HCT116 (cell line): ENCODE data around the gene AUTS2. TPM values are rescaled to one million over a fixed set of nuclear protein-coding genes. Genes with fewer than 3 reads are reported as not detected.

Source experiments
- ATAC-seq: fragments of 200-7000 bp; cut with Tn5 transposase; 2 replicates; pipeline ENCODE4 v1.9.1; 2020; ENCODE audit warnings: mild to moderate bottlenecking, moderate library complexity
- BruUV-seq: library from RNA; stranded (reverse); fragments of 400-500 nt; replicated peaks from 2 replicates; lab custom pipeline; 2021; lab: Mats Ljungman, UMichigan
- CTCF ChIA-PET: fragments of 300-600 bp; sonication (Branson Sonifier 250); formaldehyde crosslinking; loops from one replicate; lab custom pipeline; 2021; ENCODE audit warnings: antibody characterized with exemption; lab: Charles Lee
- POLR2A ChIA-PET: fragments of 300-600, 350-600 bp; sonication (Branson Sonifier 250); formaldehyde crosslinking; loops from one replicate; lab custom pipeline; 2021; ENCODE audit warnings: antibody characterized with exemption; lab: Charles Lee
- RAD21 ChIA-PET, 2 experiments: fragments of 300-600 bp; sonication (Branson Sonifier 250); formaldehyde crosslinking; loops; one replicate each; lab custom pipeline; 2023; ENCODE audit warnings: low total read pairs in 2 of 2; ENCODE audit not compliant: uncharacterized antibody in 2 of 2, unreplicated experiment in 2 of 2, low non-redundant PET in 1 of 2; lab: Charles Lee
- DNase-seq: peaks from one replicate; pipeline ENCODE4 v3.0.0-alpha.2; 2010; ENCODE audit warnings: low read depth, low spot score
- H2AFZ ChIP-seq: fragments of 200-600 bp; shearing (Covaris generic), sonication (generic); 2 replicates; pipeline ENCODE4 v1.6.1; 2017; ENCODE audit warnings: low read depth, mixed run types, mixed read lengths, antibody characterized with exemption, low read length; ENCODE audit not compliant: poor library complexity, severe bottlenecking
- H3K27ac ChIP-seq: 2 replicates; pipeline ENCODE4 v1.5.1; 2012; ENCODE audit warnings: low read depth, low read length
- H3K27me3 ChIP-seq: fragments of 200-600 bp; sonication (generic); 2 replicates; pipeline ENCODE4 v1.6.1; 2016; ENCODE audit warnings: mixed run types, low read length, mixed read lengths; ENCODE audit not compliant: insufficient read depth
- H3K36me3 ChIP-seq, 2 experiments: fragments of 200-500 bp in 1 of 2; fragments of 200-600 bp in 1 of 2; sonication (Bioruptor generic) in 1 of 2; sonication (generic) in 1 of 2; 2 replicates each; pipeline versions ENCODE4 v1.5.1 to v1.6.1; 2014 to 2016; ENCODE audit warnings: low read length in 2 of 2, inconsistent platforms in 1 of 2, mixed read lengths in 1 of 2, mixed run types in 1 of 2; ENCODE audit not compliant: insufficient read depth in 2 of 2, control insufficient read depth in 1 of 2
- H3K4me1 ChIP-seq, 2 experiments: fragments of 200-600 bp in 1 of 2; sonication (generic) in 1 of 2; 2 replicates each; pipeline versions ENCODE4 v1.5.1 to v1.6.1; 2012 to 2017; ENCODE audit warnings: low read length in 2 of 2, inconsistent platforms in 1 of 2, mild to moderate bottlenecking in 1 of 2, mixed read lengths in 1 of 2, mixed run types in 1 of 2, moderate library complexity in 1 of 2; ENCODE audit not compliant: insufficient read depth in 2 of 2, control insufficient read depth in 1 of 2
- H3K4me2 ChIP-seq: fragments of 200-600 bp; sonication (generic); 2 replicates; pipeline ENCODE4 v1.6.1; 2017; ENCODE audit warnings: mixed run types, low read length, mixed read lengths
- H3K4me3 ChIP-seq, 2 experiments: fragments of 200-600 bp in 1 of 2; sonication (generic) in 1 of 2; replicated peaks in 1 of 2; 2 replicates each; pipeline ENCODE4 v1.5.1; 2011 to 2016; ENCODE audit warnings: low read length in 2 of 2, control low read depth in 1 of 2, low read depth in 1 of 2, mild to moderate bottlenecking in 1 of 2, mixed read lengths in 1 of 2, mixed run types in 1 of 2
- H3K79me2 ChIP-seq: fragments of 200-600 bp; sonication (generic); 2 replicates; pipeline ENCODE4 v1.6.1; 2017; ENCODE audit warnings: mild to moderate bottlenecking, mixed run types, low read length, moderate library complexity, mixed read lengths; ENCODE audit not compliant: insufficient read depth
- H3K9ac ChIP-seq: fragments of 200-600 bp; sonication (generic); 2 replicates; pipeline ENCODE4 v1.6.1; 2016; ENCODE audit warnings: low read length, mixed read lengths
- H3K9me2 ChIP-seq: fragments of 200-600 bp; sonication (generic), shearing (Covaris generic); 2 replicates; pipeline ENCODE4 v1.6.1; 2017; ENCODE audit warnings: mixed run types, mild to moderate bottlenecking, moderate library complexity; ENCODE audit not compliant: insufficient read depth
- H3K9me3 ChIP-seq, 2 experiments: fragments of 200-500 bp in 1 of 2; fragments of 200-600 bp in 1 of 2; sonication (Bioruptor generic) in 1 of 2; sonication (generic) in 1 of 2; 2 replicates each; pipeline ENCODE4 v1.6.1; 2014 to 2017; ENCODE audit warnings: low read length in 2 of 2, mixed read lengths in 2 of 2, inconsistent platforms in 1 of 2, low read depth in 1 of 2, mild to moderate bottlenecking in 1 of 2, mixed run types in 1 of 2, moderate library complexity in 1 of 2; ENCODE audit not compliant: control insufficient read depth in 1 of 2, insufficient read depth in 1 of 2
- H4K20me1 ChIP-seq: fragments of 200-600 bp; sonication (generic), shearing (Covaris generic); 2 replicates; pipeline ENCODE4 v1.6.1; 2017; ENCODE audit warnings: mixed run types, mild to moderate bottlenecking, moderate library complexity; ENCODE audit not compliant: insufficient read depth
- CEBPB ChIP-seq: IDR thresholded peaks from 2 replicates; pipeline ENCODE4 v1.6.1; 2012; ENCODE audit warnings: low read depth
- ELF1 ChIP-seq: IDR thresholded peaks from 2 replicates; pipeline ENCODE4 v1.6.1; 2012; ENCODE audit warnings: low read depth, borderline replicate concordance
- EZH2phosphoT487 ChIP-seq: fragments of 200-600 bp; IDR thresholded peaks from 2 replicates; pipeline ENCODE4 v1.6.1; 2018; ENCODE audit warnings: antibody characterized with exemption, borderline replicate concordance
- JUND ChIP-seq: IDR thresholded peaks from 2 replicates; pipeline ENCODE4 v1.6.1; 2012
- POLR2A ChIP-seq: IDR thresholded peaks from 2 replicates; pipeline ENCODE4 v1.7.0; 2011; ENCODE audit warnings: borderline replicate concordance; ENCODE audit not compliant: insufficient read depth, insufficient read length; ENCODE audit errors: extremely low read depth
- POLR2AphosphoS5 ChIP-seq: IDR thresholded peaks from 2 replicates; pipeline ENCODE4 v1.6.1; 2011; ENCODE audit warnings: mild to moderate bottlenecking, low read depth, low read length, moderate library complexity
- RAD21 ChIP-seq: IDR thresholded peaks from 2 replicates; pipeline ENCODE4 v1.6.1; 2012; ENCODE audit warnings: low read depth, mild to moderate bottlenecking
- SIN3A ChIP-seq: IDR thresholded peaks from 2 replicates; pipeline ENCODE4 v1.6.1; 2012; ENCODE audit warnings: low read depth
- SP1 ChIP-seq: IDR thresholded peaks from 2 replicates; pipeline ENCODE4 v1.6.1; 2012; ENCODE audit warnings: low read depth
- TCF7L2 ChIP-seq: IDR thresholded peaks from 2 replicates; pipeline ENCODE4 v1.7.0; 2011; ENCODE audit warnings: borderline replicate concordance, inconsistent platforms; ENCODE audit not compliant: insufficient read depth, insufficient read length; ENCODE audit errors: extremely low read depth
- ZFX ChIP-seq: fragments of 450-650 bp; IDR thresholded peaks from 2 replicates; pipeline ENCODE4 v1.6.1; 2017
- ZNF274 ChIP-seq: fragments of 200-500 bp; sonication (Bioruptor generic); IDR thresholded peaks from 2 replicates; pipeline ENCODE4 v1.6.1; 2014; ENCODE audit warnings: mild to moderate bottlenecking, low read depth, low read length, inconsistent platforms
- intact Hi-C: fragments of 100-400 bp; cut with micrococcal nuclease; formaldehyde crosslinking; loops from 2 replicates; pipeline ENCODE4 v1.10.0; 2022
- total RNA-seq: library from RNA; stranded (reverse); gene quantifications from one replicate; pipeline ENCODE4 v1.2.1, GENCODE V29; 2021; ENCODE audit not compliant: unreplicated experiment
- TF ChIP-seq, protein P1 (sequence below), 3 experiments: fragments of 200-600 bp in 1 of 3; sonication (generic) in 1 of 3; IDR thresholded peaks in 2 of 3; conservative IDR thresholded peaks in 1 of 3; 2 replicates each; pipeline ENCODE4 v1.5.1; 2012 to 2017; ENCODE audit warnings: low read depth in 2 of 3, low read length in 2 of 3, antibody characterized with exemption in 1 of 3, borderline replicate concordance in 1 of 3, control low read depth in 1 of 3, mild to moderate bottlenecking in 1 of 3, mixed read lengths in 1 of 3, mixed run types in 1 of 3, moderate library complexity in 1 of 3; ENCODE audit not compliant: insufficient read depth in 1 of 3

The AUTS2 gene
- total RNA-seq, 1 experiment from 2014 or later = 0.93 TPM

DNA sequence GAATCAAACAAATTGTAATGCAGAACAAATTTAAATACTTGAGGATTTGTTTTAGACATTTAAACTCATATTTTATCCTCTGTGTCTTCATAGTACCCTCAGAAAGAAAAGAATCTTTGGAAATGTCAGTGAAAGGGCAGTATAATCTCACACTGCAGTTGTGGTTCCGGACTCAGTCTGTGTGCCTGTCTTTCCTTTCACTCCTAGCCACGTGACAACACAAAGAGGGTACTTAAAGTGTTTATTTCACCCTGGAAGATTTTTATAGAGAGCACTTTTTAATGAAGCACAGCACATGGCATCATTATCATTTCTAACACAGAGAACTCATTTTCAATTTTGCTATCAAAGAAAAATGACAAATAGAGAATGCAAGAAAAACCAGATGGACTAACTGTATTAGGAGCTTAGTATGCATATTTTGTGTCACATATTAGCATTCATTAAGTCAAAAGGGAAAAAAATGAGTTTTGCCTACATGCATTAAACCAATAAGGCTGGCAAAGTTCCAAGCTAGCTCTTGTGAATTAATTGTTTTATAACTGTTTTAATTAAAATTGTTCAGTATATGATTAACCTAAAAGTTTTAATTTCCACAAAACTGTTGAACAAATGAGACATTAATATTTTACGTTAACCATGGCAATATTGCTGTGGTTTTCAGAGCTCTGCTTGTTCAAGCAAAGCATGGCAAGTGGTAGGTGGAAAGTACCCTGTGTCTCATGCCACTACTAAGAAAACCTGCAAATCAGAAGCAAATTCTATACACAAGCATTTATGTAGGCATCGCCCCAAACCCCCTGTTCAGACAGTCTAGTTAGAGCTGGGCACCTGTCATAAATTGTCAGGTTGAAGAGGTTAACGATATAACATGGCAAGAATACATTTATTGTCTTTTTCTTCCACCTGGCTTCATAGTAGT, 65.9 kb downstream of the AUTS2 start:
- peaks cover 0 to 27% of the 10 kb centered on the region in 2 experiments; a peak in 3 of 4 replicates for H3K9me3 ChIP-seq
- H3K4me2 ChIP-seq = no peak overlapping the region
- ATAC-seq (no peak), DNase-seq (no peak)
- ChIA-PET CTCF (no interaction called here), POLR2A (no interaction called here), RAD21 (no interaction called here)
- H3K27me3 ChIP-seq = no peaks in the 10 kb centered on the region
- no peak overlapping the region for H2AFZ ChIP-seq
- intact Hi-C loops = no loop called here
- H3K4me1 ChIP-seq = no peaks in the 10 kb centered on the region
- no peak overlapping the region for H3K9ac ChIP-seq
- no peaks in the 10 kb centered on the region for H4K20me1 ChIP-seq
- H3K9me2 ChIP-seq = no peaks in the 10 kb centered on the region
- TF ChIP-seq CEBPB (no peak), RAD21 (no peak), TCF7L2 (no peak), SIN3A (no peak)
- no peaks in the 10 kb centered on the region for H3K36me3 ChIP-seq
- H3K27ac ChIP-seq = no peak overlapping the region
- no peak overlapping the region for H3K4me3 ChIP-seq
- H3K79me2 ChIP-seq = no peaks in the 10 kb centered on the region
- no TSS peak for BruUV-seq

DNA sequence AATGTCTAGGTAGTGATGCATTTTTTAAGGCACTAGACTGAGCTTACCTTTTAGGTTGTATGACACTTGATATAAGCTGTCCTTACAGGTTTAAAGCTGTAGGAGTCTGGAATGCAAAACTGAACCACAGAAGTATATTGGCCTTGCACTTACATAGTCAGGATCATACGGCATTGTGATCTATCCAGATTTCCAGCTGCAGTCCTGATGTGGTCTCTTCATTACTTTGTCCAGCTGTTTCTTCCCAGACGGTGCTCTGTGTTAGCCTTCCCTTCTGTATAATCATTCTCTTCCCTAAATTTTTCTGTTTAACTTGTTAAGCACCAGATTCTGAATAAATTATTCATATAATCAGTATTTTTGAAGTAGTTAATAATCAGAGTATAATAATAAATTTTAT, 67.1 kb downstream of the AUTS2 start:
- H3K4me1 ChIP-seq = no peaks in the 10 kb centered on the region

More for the DNA sequence above, 67.1 kb downstream of the AUTS2 start:
- no peaks in the 10 kb centered on the region for H3K36me3 ChIP-seq
- DNase-seq (no peak), ATAC-seq (no peak)
- no peaks in the 10 kb centered on the region for H3K27me3 ChIP-seq
- RAD21 ChIA-PET = no interaction called here
- H3K9ac ChIP-seq = no peak overlapping the region
- CTCF ChIA-PET = no interaction called here
- H3K79me2 ChIP-seq = no peaks in the 10 kb centered on the region
- peaks cover 0 to 34% of the 10 kb centered on the region in 2 experiments; a peak in 3 of 4 replicates for H3K9me3 ChIP-seq
- BruUV-seq = no TSS peak
- no peak overlapping the region for H3K4me3 ChIP-seq
- H4K20me1 ChIP-seq = no peaks in the 10 kb centered on the region
- no peak overlapping the region for H3K27ac ChIP-seq
- H3K9me2 ChIP-seq = no peaks in the 10 kb centered on the region
- POLR2A ChIA-PET = no interaction called here
- TF ChIP-seq SP1 (no peak), ZNF274 (no peak), POLR2AphosphoS5 (no peak), TCF7L2 (no peak), ZFX (no peak), POLR2A (no peak), JUND (no peak), SIN3A (no peak), CEBPB (no peak), ELF1 (no peak), RAD21 (no peak), EZH2phosphoT487 (no peak)
- TF ChIP-seq, protein P1, sequence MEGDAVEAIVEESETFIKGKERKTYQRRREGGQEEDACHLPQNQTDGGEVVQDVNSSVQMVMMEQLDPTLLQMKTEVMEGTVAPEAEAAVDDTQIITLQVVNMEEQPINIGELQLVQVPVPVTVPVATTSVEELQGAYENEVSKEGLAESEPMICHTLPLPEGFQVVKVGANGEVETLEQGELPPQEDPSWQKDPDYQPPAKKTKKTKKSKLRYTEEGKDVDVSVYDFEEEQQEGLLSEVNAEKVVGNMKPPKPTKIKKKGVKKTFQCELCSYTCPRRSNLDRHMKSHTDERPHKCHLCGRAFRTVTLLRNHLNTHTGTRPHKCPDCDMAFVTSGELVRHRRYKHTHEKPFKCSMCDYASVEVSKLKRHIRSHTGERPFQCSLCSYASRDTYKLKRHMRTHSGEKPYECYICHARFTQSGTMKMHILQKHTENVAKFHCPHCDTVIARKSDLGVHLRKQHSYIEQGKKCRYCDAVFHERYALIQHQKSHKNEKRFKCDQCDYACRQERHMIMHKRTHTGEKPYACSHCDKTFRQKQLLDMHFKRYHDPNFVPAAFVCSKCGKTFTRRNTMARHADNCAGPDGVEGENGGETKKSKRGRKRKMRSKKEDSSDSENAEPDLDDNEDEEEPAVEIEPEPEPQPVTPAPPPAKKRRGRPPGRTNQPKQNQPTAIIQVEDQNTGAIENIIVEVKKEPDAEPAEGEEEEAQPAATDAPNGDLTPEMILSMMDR (IDR thresholded peaks at IDR 0.05 in 2 of 3, conservative IDR thresholded peaks at IDR 0.05 in 1 of 3; ENCODE audit: borderline replicate concordance in 1 of 3, insufficient read depth in 1 of 3, low read depth in 2 of 3, low read length in 2 of 3) = no peak
- no peak overlapping the region for H3K4me2 ChIP-seq
- intact Hi-C loops = no loop called here
- H2AFZ ChIP-seq = no peak overlapping the region
